ENCODE results near the gene CBL. TPM values are rescaled to one million over a fixed set of nuclear protein-coding genes. Genes with fewer than 3 reads are reported as not detected.
"Not testable (repeated sequence)": the region's sequence is repeated elsewhere in the genome, so short reads cannot be mapped to it uniquely, and the experiment has no call there.

Gene CBL
- total RNA-seq, 1 donor from 2014 or later, result 6.5 TPM

- intact Hi-C loops (cut with DNase I), result no loop called here
- DNase-seq (no peak), ATAC-seq (ENCODE audit: poor library complexity) (no peak)
These were observed 25.1 kb upstream of the CBL start for GRCh38 chr11:119180729-119181676.

GRCh38 chr11:119181677-119182412 lies 24.3 kb upstream of the CBL start:
- intact Hi-C loops (cut with DNase I), result no loop called here
- DNase-seq, result no peak
- ATAC-seq (ENCODE audit: poor library complexity), result no peak

GRCh38 chr11:119184399-119184798 lies 21.7 kb upstream of the CBL start:
- DNase-seq; ATAC-seq (ENCODE audit: poor library complexity); intact Hi-C loops (cut with DNase I): not testable (repeated sequence)

GRCh38 chr11:119185981-119186634 lies 20.0 kb upstream of the CBL start:
- ATAC-seq (ENCODE audit: poor library complexity) (no peak), DNase-seq (no peak)
- intact Hi-C loops (cut with DNase I), result no loop called here

GRCh38 chr11:119187123-119187892 lies 18.8 kb upstream of the CBL start:
- ATAC-seq (ENCODE audit: poor library complexity) (no peak), DNase-seq (no peak)
- intact Hi-C loops (cut with DNase I), result no loop called here

- intact Hi-C loops (cut with DNase I), result no loop called here
- ATAC-seq (ENCODE audit: poor library complexity) (no peak), DNase-seq (no peak)
These were observed 18.1 kb upstream of the CBL start for GRCh38 chr11:119188067-119188466.

- ATAC-seq (ENCODE audit: poor library complexity), result no peak
- intact Hi-C loops (cut with DNase I), result no loop called here
- DNase-seq, result no peak
These were observed 17.3 kb upstream of the CBL start for GRCh38 chr11:119188887-119189286.

GRCh38 chr11:119189393-119189792 lies 16.7 kb upstream of the CBL start:
- intact Hi-C loops (cut with DNase I), result no loop called here
- DNase-seq (no peak), ATAC-seq (ENCODE audit: poor library complexity) (no peak)

- intact Hi-C loops (cut with DNase I), result no loop called here
- no peak for ATAC-seq (ENCODE audit: poor library complexity)
These were observed 15.6 kb upstream of the CBL start for GRCh38 chr11:119190531-119190930.

GRCh38 chr11:119191265-119191664 lies 14.9 kb upstream of the CBL start:
- DNase-seq; ATAC-seq (ENCODE audit: poor library complexity); intact Hi-C loops (cut with DNase I): not testable (repeated sequence)

More at GRCh38 chr11:119190531-119190930, 15.6 kb upstream of the CBL start:
- no peak for DNase-seq

- no peak for DNase-seq
- intact Hi-C loops (cut with DNase I), result no loop called here
- no peak for ATAC-seq (ENCODE audit: poor library complexity)
These were observed 14.0 kb upstream of the CBL start for GRCh38 chr11:119192111-119192510.

- DNase-seq, result peak; percentile 11
- no peak for ATAC-seq (ENCODE audit: poor library complexity)
- intact Hi-C loops (cut with DNase I), result no loop called here
These were observed 13.1 kb upstream of the CBL start for GRCh38 chr11:119193001-119193400.

- DNase-seq, result peak; percentile 13
- intact Hi-C loops (cut with DNase I), result no loop called here
- no peak for ATAC-seq (ENCODE audit: poor library complexity)
These were observed 12.5 kb upstream of the CBL start for GRCh38 chr11:119193626-119194025.

- intact Hi-C loops (cut with DNase I), result loop anchor here (5.0 kb wide), 1 partner anchor 48 kb away; the partner anchor contains the start of gene ABCG4
- DNase-seq, result peak; percentile 24
- no peak for ATAC-seq (ENCODE audit: poor library complexity)
These were observed 11.2 kb upstream of the CBL start for GRCh38 chr11:119194811-119195440.

GRCh38 chr11:119195680-119196079 lies 10.5 kb upstream of the CBL start:
- intact Hi-C loops (cut with DNase I), result loop anchor here (2.0 to 5.0 kb wide), 2 partner anchors 48 to 101 kb away; partner anchors contain the start of gene ABCG4
- peak; percentile 47 for DNase-seq

GRCh38 chr11:119196833-119197483 lies 9.2 kb upstream of the CBL start:
- intact Hi-C loops (cut with DNase I), result loop anchor here (2.0 to 5.0 kb wide), 2 partner anchors 50 to 102 kb away; partner anchors contain the start of gene ABCG4
- ATAC-seq (ENCODE audit: poor library complexity) (peak; percentile 93), DNase-seq (peak; percentile 8)

More at GRCh38 chr11:119195680-119196079, 10.5 kb upstream of the CBL start:
- peak; percentile 61 for ATAC-seq (ENCODE audit: poor library complexity)

- ATAC-seq (ENCODE audit: poor library complexity), result no peak
- intact Hi-C loops (cut with DNase I), result loop anchor here (5.0 kb wide), 1 partner anchor 52 kb away; the partner anchor contains the start of gene ABCG4
These were observed 7.2 kb upstream of the CBL start for GRCh38 chr11:119198925-119199324.

More at GRCh38 chr11:119198925-119199324, 7.2 kb upstream of the CBL start:
- peak; percentile 16 for DNase-seq
